GM19240 (cell line): ENCODE data around the gene CHRM5.
A peak's percentile ranks its signal among the peaks of the same experiment; 100 is the strongest.

ENCODE experiments used
- DNase-seq: peaks from one replicate; pipeline ENCODE4 v3.0.0; 2011; ENCODE audit warnings: low spot score; ENCODE audit not compliant: insufficient read length

The CHRM5 gene

GRCh38 chr15:34085746-34086145 lies 117.4 kb downstream of the CHRM5 start:
- DNase-seq: no peak

GRCh38 chr15:34099914-34100313 lies 131.6 kb downstream of the CHRM5 start:
- no peak for DNase-seq

GRCh38 chr15:34101366-34102174 lies 133.3 kb downstream of the CHRM5 start, which contains the start of the genes EMC7 and PGBD4:
TSS of gene EMC7 (minus strand) at chr15:34101862. CDS start at chr15:34101839, 23 bp downstream.
TSS of gene PGBD4 (plus strand) at chr15:34102083. CDS start at chr15:34102532, 449 bp downstream.
- peak; percentile 84 for DNase-seq

GRCh38 chr15:34102175-34102925 lies 134.1 kb downstream of the CHRM5 start:
- no peak for DNase-seq

- DNase-seq: no peak
Observed at GRCh38 chr15:34106423-34106822, 138.1 kb downstream of the CHRM5 start.

GRCh38 chr15:34107315-34107714 lies 139.0 kb downstream of the CHRM5 start:
- DNase-seq: no peak

- no peak for DNase-seq
Observed at GRCh38 chr15:34109797-34110663, 141.7 kb downstream of the CHRM5 start.

GRCh38 chr15:34111488-34111887 lies 143.2 kb downstream of the CHRM5 start:
- DNase-seq: no peak

GRCh38 chr15:34114215-34114614 lies 145.9 kb downstream of the CHRM5 start:
- no peak for DNase-seq

- DNase-seq: no peak
Observed at GRCh38 chr15:34114739-34115138, 146.4 kb downstream of the CHRM5 start.

- DNase-seq: no peak
Observed at GRCh38 chr15:34116620-34117019, 148.3 kb downstream of the CHRM5 start.
